H1 (cell line): Measurements from ENCODE around the gene HOXB3. TPM values are rescaled to one million over a fixed set of nuclear protein-coding genes. Genes with fewer than 3 reads are reported as not detected.

Experiments
- CTCF ChIA-PET: fragments of 300-600 bp; sonication (Branson Sonifier 250); formaldehyde crosslinking; loops from one replicate; lab custom pipeline; 2021; ENCODE audit not compliant: partially characterized antibody; lab: Charles Lee
- POLR2A ChIA-PET: fragments of 300-600 bp; sonication (Branson Sonifier 250); formaldehyde crosslinking; loops from one replicate; lab custom pipeline; 2021; ENCODE audit warnings: inconsistent platforms; ENCODE audit not compliant: partially characterized antibody; lab: Charles Lee
- DNase-seq, 2 experiments: peaks; one replicate each; pipeline versions ENCODE4 v3.0.0 to v3.0.0-alpha.2; 2010 to 2022; ENCODE audit warnings: low spot score in 2 of 2, low read depth in 1 of 2, mixed read lengths in 1 of 2
- FAIRE-seq: peaks from 2 replicates; lab custom pipeline; 2011; peaks lifted over from hg19 to GRCh38; lab: Jason Lieb, UNC
- H2AFZ ChIP-seq: 2 replicates; pipeline ENCODE4 v1.8.1; 2012; ENCODE audit warnings: low read length, inconsistent platforms
- H2AK5ac ChIP-seq: 2 replicates; pipeline ENCODE4 v1.6.1; 2013; ENCODE audit warnings: low read depth, low read length
- H2BK120ac ChIP-seq: replicated peaks from 2 replicates; pipeline ENCODE3; 2013; ENCODE audit warnings: low read depth, low read length, inconsistent platforms
- H2BK12ac ChIP-seq: 2 replicates; pipeline ENCODE4 v1.6.1; 2013; ENCODE audit warnings: low read depth, low read length
- H2BK15ac ChIP-seq: 2 replicates; pipeline ENCODE4 v1.6.1; 2013; ENCODE audit warnings: low read length
- H2BK20ac ChIP-seq: 2 replicates; pipeline ENCODE4 v1.6.1; 2013; ENCODE audit warnings: low read length
- H2BK5ac ChIP-seq: 2 replicates; pipeline ENCODE4 v1.6.1; 2013; ENCODE audit warnings: low read depth, low read length
- H3K14ac ChIP-seq: 2 replicates; pipeline ENCODE4 v1.6.1; 2013; ENCODE audit warnings: inconsistent platforms; ENCODE audit not compliant: insufficient read length
- H3K18ac ChIP-seq: 2 replicates; pipeline ENCODE4 v1.6.1; 2013; ENCODE audit warnings: low read length; ENCODE audit errors: extremely low read depth
- H3K23ac ChIP-seq: 2 replicates; pipeline ENCODE4 v1.6.1; 2013; ENCODE audit warnings: inconsistent platforms; ENCODE audit not compliant: insufficient read length
- H3K23me2 ChIP-seq: 2 replicates; pipeline ENCODE4 v1.6.1; 2013; ENCODE audit warnings: low read depth, low read length
- H3K27ac ChIP-seq: 2 replicates; pipeline ENCODE4 v1.6.1; 2011; ENCODE audit warnings: low read depth, low read length, inconsistent platforms
- H3K27me3 ChIP-seq, 4 experiments: replicated peaks in 1 of 4; 1 replicate in 1 of 4; 2 replicates in 3 of 4; pipeline versions ENCODE4 v1.6.1 to v1.8.1; 2011 to 2013; ENCODE audit warnings: low read length in 3 of 4, mild to moderate bottlenecking in 3 of 4, inconsistent platforms in 2 of 4, mixed read lengths in 2 of 4, moderate library complexity in 1 of 4; ENCODE audit not compliant: control insufficient read depth in 3 of 4, insufficient read depth in 3 of 4; ENCODE audit errors: extremely low read depth in 1 of 4
- H3K36me3 ChIP-seq, 4 experiments: 2 replicates each; pipeline versions ENCODE4 v1.6.1 to v1.8.1; 2011 to 2013; ENCODE audit warnings: mild to moderate bottlenecking in 4 of 4, low read length in 3 of 4, moderate library complexity in 2 of 4, control low read depth in 1 of 4, inconsistent platforms in 1 of 4; ENCODE audit not compliant: insufficient read depth in 4 of 4, control insufficient read depth in 2 of 4
- H3K4ac ChIP-seq: replicated peaks from 2 replicates; pipeline ENCODE3; 2013; ENCODE audit warnings: low read length, low read depth, mixed read lengths, inconsistent platforms; ENCODE audit not compliant: insufficient read length
- H3K4me1 ChIP-seq, 4 experiments: replicated peaks in 1 of 4; 1 replicate in 1 of 4; 2 replicates in 3 of 4; pipeline versions ENCODE4 v1.6.1 to v1.8.1; 2011 to 2013; ENCODE audit warnings: low read length in 3 of 4, inconsistent platforms in 2 of 4, mixed read lengths in 1 of 4; ENCODE audit not compliant: insufficient read depth in 4 of 4, control insufficient read depth in 3 of 4
- H3K4me2 ChIP-seq, 2 experiments: 2 replicates each; pipeline versions ENCODE4 v1.6.1 to v1.8.1; 2011 to 2013; ENCODE audit warnings: low read depth in 2 of 2, low read length in 2 of 2, control low read depth in 1 of 2, inconsistent platforms in 1 of 2, mild to moderate bottlenecking in 1 of 2; ENCODE audit not compliant: insufficient read depth in 1 of 2
- H3K4me3 ChIP-seq, 4 experiments: fragments of 200-600, 300-600 bp in 1 of 4; sonication (generic), shearing (Covaris generic), sonication (Bioruptor Twin) in 1 of 4; 2 replicates each; pipeline versions ENCODE4 v1.5.1 to v1.8.1; 2011 to 2016; ENCODE audit warnings: low read length in 4 of 4, low read depth in 3 of 4, control low read depth in 2 of 4, inconsistent platforms in 2 of 4, mild to moderate bottlenecking in 2 of 4, mixed read lengths in 1 of 4, moderate library complexity in 1 of 4; ENCODE audit not compliant: insufficient read depth in 2 of 4; ENCODE audit errors: extremely low read depth in 1 of 4
- H3K56ac ChIP-seq: replicated peaks from 2 replicates; pipeline ENCODE3; 2013; ENCODE audit warnings: low read depth, mild to moderate bottlenecking, mixed read lengths, low read length, inconsistent platforms; ENCODE audit not compliant: insufficient read length
- H3K79me1 ChIP-seq: 2 replicates; pipeline ENCODE4 v1.6.1; 2013; ENCODE audit warnings: low read depth, low read length, control low read depth
- H3K79me2 ChIP-seq, 2 experiments: 2 replicates each; pipeline versions ENCODE4 v1.6.1 to v1.8.1; 2012 to 2013; ENCODE audit warnings: low read length in 2 of 2, mild to moderate bottlenecking in 2 of 2, inconsistent platforms in 1 of 2; ENCODE audit not compliant: insufficient read depth in 2 of 2, control insufficient read depth in 1 of 2
- H3K9ac ChIP-seq, 4 experiments: replicated peaks in 1 of 4; 1 replicate in 1 of 4; 2 replicates in 3 of 4; pipeline versions ENCODE4 v1.6.1 to v1.8.1; 2011 to 2013; ENCODE audit warnings: low read depth in 3 of 4, low read length in 3 of 4, control low read depth in 2 of 4, mild to moderate bottlenecking in 2 of 4, moderate library complexity in 2 of 4, inconsistent platforms in 1 of 4; ENCODE audit errors: extremely low read depth in 1 of 4
- H3K9me3 ChIP-seq, 2 experiments: 2 replicates each; pipeline versions ENCODE4 v1.6.1 to v1.8.1; 2012 to 2013; ENCODE audit warnings: mild to moderate bottlenecking in 2 of 2, moderate library complexity in 2 of 2, control low read depth in 1 of 2, inconsistent platforms in 1 of 2, low read depth in 1 of 2, low read length in 1 of 2, mixed read lengths in 1 of 2; ENCODE audit not compliant: insufficient read depth in 2 of 2
- H4K20me1 ChIP-seq, 2 experiments: replicated peaks in 1 of 2; 2 replicates each; pipeline versions ENCODE3 to v1.8.1; 2011 to 2013; ENCODE audit warnings: inconsistent platforms in 2 of 2, low read length in 2 of 2, mild to moderate bottlenecking in 1 of 2; ENCODE audit not compliant: insufficient read depth in 2 of 2, control insufficient read depth in 1 of 2
- H4K5ac ChIP-seq: 2 replicates; pipeline ENCODE4 v1.6.1; 2013; ENCODE audit warnings: low read length, low read depth, mixed read lengths, inconsistent platforms; ENCODE audit not compliant: insufficient read length
- H4K8ac ChIP-seq: 2 replicates; pipeline ENCODE4 v1.8.0; 2013; ENCODE audit warnings: mild to moderate bottlenecking, moderate library complexity, low read length, inconsistent platforms; ENCODE audit not compliant: insufficient read depth; ENCODE audit errors: extremely low read depth
- H4K91ac ChIP-seq: replicated peaks from 2 replicates; pipeline ENCODE3; 2013; ENCODE audit warnings: low read length, mixed read lengths, inconsistent platforms; ENCODE audit not compliant: insufficient read length
- CBX5 ChIP-seq: fragments of 300-800, 300-1000 bp; sonication (generic); IDR thresholded peaks from 2 replicates; pipeline ENCODE4 v1.7.1; 2016; ENCODE audit warnings: antibody characterized with exemption, low read length, low read depth
- CBX8 ChIP-seq: fragments of 300-800, 300-1000 bp; sonication (generic); IDR thresholded peaks from 2 replicates; pipeline ENCODE4 v1.7.1; 2016; ENCODE audit warnings: low read depth, low read length, borderline replicate concordance
- CREB1 ChIP-seq: IDR thresholded peaks from 2 replicates; pipeline ENCODE4 v1.6.1; 2012; ENCODE audit warnings: inconsistent platforms
- EZH2 ChIP-seq: fragments of 200-600 bp; sonication (generic); IDR thresholded peaks from 2 replicates; pipeline ENCODE4 v1.7.1; 2012; ENCODE audit warnings: low read depth, mild to moderate bottlenecking, moderate library complexity, low read length, inconsistent platforms; ENCODE audit not compliant: severe bottlenecking
- JUN ChIP-seq: IDR thresholded peaks from 2 replicates; pipeline ENCODE4 v1.6.1; 2011; ENCODE audit warnings: low read depth, mild to moderate bottlenecking, improper control_type of control experiment, low read length
- KDM5A ChIP-seq: fragments of 200-600 bp; IDR thresholded peaks from 2 replicates; pipeline ENCODE4 v1.7.1; 2012; ENCODE audit warnings: mild to moderate bottlenecking, low read length, inconsistent platforms, mixed read lengths
- POU5F1 ChIP-seq: IDR thresholded peaks from 2 replicates; pipeline ENCODE4 v1.6.1; 2011; ENCODE audit warnings: low read depth, mild to moderate bottlenecking, low read length, moderate library complexity
- RBBP5 ChIP-seq: IDR thresholded peaks from 2 replicates; pipeline ENCODE4 v1.7.1; 2012; ENCODE audit warnings: low read depth, mild to moderate bottlenecking, inconsistent platforms, low read length, moderate library complexity, borderline replicate concordance
- SIRT6 ChIP-seq: IDR thresholded peaks from one replicate; pipeline ENCODE4 v1.7.1; 2012; ENCODE audit warnings: low read length, inconsistent platforms
- SIX5 ChIP-seq: IDR thresholded peaks from 2 replicates; pipeline ENCODE4 v1.6.1; 2011; ENCODE audit warnings: mild to moderate bottlenecking, low read depth, low read length
- TAF1 ChIP-seq: IDR thresholded peaks from 2 replicates; pipeline ENCODE4 v1.6.1; 2011; ENCODE audit warnings: mild to moderate bottlenecking, low read depth, low read length
- ZNF274 ChIP-seq: IDR thresholded peaks from 2 replicates; pipeline ENCODE4 v1.7.0; 2012; ENCODE audit warnings: low read length, borderline replicate concordance; ENCODE audit errors: extremely low read depth
- WGBS, 2 experiments: shearing (Covaris generic) in 1 of 2; methylation state at CpG; one replicate each; pipeline versions ENCODE4 v1.1.6 to v1.1.7; 2013 to 2015; ENCODE audit warnings: low lambda C conversion rate in 2 of 2, mixed read lengths in 2 of 2, inconsistent platforms in 1 of 2, low coverage in 1 of 2, missing lambda C conversion rate in 1 of 2; ENCODE audit not compliant: insufficient replicate concordance in 2 of 2, insufficient coverage in 1 of 2, insufficient read length in 1 of 2; ENCODE audit errors: extremely low coverage in 1 of 2, missing lambda C conversion rate in 1 of 2; 5-methylcytosine and 5-hydroxymethylcytosine counted together
- polyA plus RNA-seq, 7 experiments: library from polyadenylated mRNA; depleted of rRNA in 3 of 7; stranded (reverse) in 5 of 7; unstranded in 2 of 7; fragments of >200 nt in 5 of 7; fragments of 200-250 nt in 2 of 7; gene quantifications; 1 replicate in 5 of 7; 2 replicates in 1 of 7; 4 replicates in 1 of 7; pipeline versions ENCODE4 v1.2.1 to v1.2.3, GENCODE V29; 2011 to 2013; ENCODE audit warnings: missing spikeins in 2 of 7, mixed read lengths in 2 of 7
- total RNA-seq: library from RNA; stranded (reverse); fragmentation: NEBNext Ultra II Directional; extraction: Animal tissue kit (Norgen Biotek cat#: 25700); gene quantifications from 2 replicates; pipeline ENCODE4 v1.2.1, GENCODE V29; 2021
- TF ChIP-seq, protein P1 (sequence below): IDR thresholded peaks from 2 replicates; pipeline ENCODE4 v1.6.1; 2012; ENCODE audit warnings: inconsistent platforms
- TF ChIP-seq, protein P2 (sequence below): IDR thresholded peaks from 2 replicates; pipeline ENCODE4 v1.6.1; 2011; ENCODE audit warnings: low read depth, mild to moderate bottlenecking, low read length; ENCODE audit not compliant: insufficient read depth

HOXB3 gene
- total and polyA plus RNA-seq, 2 of the 8 experiments (the other 6 are each of a cell fraction or from before 2014, with no cell fraction given) = not detected

DNA sequence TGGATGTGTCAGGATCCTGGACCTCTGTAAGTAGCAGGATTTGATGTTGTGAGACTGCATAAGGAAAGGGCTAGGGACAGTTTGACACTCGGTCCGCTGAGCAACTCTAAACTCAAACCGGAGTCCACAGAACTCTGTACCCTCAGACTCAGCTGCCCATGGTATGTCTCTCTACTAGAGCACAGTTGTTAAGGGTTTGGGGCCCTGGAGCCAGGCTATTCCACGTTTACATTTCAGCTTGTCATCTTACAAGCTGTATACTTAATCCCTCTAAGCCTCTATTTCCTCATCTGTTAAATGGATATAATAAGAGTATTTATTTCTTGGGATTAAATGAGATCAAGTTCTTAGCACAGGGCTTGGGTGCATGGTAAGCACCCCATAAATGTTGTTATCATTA is 87.1 kb downstream of the HOXB3 start:
- Histone ChIP-seq H2BK120ac (no peak overlapping the region), H4K91ac (no peak overlapping the region), H3K14ac (no peak overlapping the region), H2AK5ac (no peak overlapping the region), H4K5ac (no peak overlapping the region), H3K4me3 (no peak overlapping the region), H3K4ac (no peak overlapping the region), H3K36me3 (no peaks in the 10 kb centered on the region), H3K9ac (no peak overlapping the region), H3K27ac (no peak overlapping the region), H3K4me2 (no peak overlapping the region), H2BK15ac (no peak overlapping the region), H3K27me3 (peaks cover 0 to 17% (median 13%) of the 10 kb centered on the region in 4 experiments; a peak in 5 of 7 replicates), H2BK5ac (no peak overlapping the region), H2BK20ac (no peak overlapping the region), H2AFZ (no peak overlapping the region), H4K20me1 (no peaks in the 10 kb centered on the region), H2BK12ac (no peak overlapping the region), H3K9me3 (no peaks in the 10 kb centered on the region), H3K56ac (no peak overlapping the region), H3K4me1 (peaks cover 0 to 4% (median 2%) of the 10 kb centered on the region in 4 experiments; a peak in 4 of 7 replicates), H3K23ac (no peak overlapping the region), H3K18ac (no peak overlapping the region), H4K8ac (no peak overlapping the region), H3K79me1 (no peaks in the 10 kb centered on the region), H3K79me2 (no peaks in the 10 kb centered on the region), H3K23me2 (no peaks in the 10 kb centered on the region)
- 93% methylated on average over 4 of the region's 4 CpGs; no CpG with 5 or more reads in 1 of the 2 experiments for WGBS, 2 experiments
- FAIRE-seq = no peak
- DNase-seq = no peak
- ChIA-PET POLR2A (no interaction called here), CTCF (interaction anchor here (1.1 to 5.0 kb wide), 6 partner anchors 11 to 84 kb away, joined by 4 to 34 read pairs (median 7); partner anchors contain the start of gene HOXB1)
- TF ChIP-seq, protein P1, sequence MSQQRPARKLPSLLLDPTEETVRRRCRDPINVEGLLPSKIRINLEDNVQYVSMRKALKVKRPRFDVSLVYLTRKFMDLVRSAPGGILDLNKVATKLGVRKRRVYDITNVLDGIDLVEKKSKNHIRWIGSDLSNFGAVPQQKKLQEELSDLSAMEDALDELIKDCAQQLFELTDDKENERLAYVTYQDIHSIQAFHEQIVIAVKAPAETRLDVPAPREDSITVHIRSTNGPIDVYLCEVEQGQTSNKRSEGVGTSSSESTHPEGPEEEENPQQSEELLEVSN = no peak
- TF ChIP-seq, protein P2, sequence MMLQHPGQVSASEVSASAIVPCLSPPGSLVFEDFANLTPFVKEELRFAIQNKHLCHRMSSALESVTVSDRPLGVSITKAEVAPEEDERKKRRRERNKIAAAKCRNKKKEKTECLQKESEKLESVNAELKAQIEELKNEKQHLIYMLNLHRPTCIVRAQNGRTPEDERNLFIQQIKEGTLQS = no peak
- TF ChIP-seq EZH2 (no peak), JUN (no peak), CBX5 (no peak), POU5F1 (no peak), CREB1 (no peak), KDM5A (no peak), SIRT6 (no peak), CBX8 (no peak), RBBP5 (no peak), SIX5 (no peak), ZNF274 (no peak), TAF1 (no peak)
